Thyroid gland (tissue), 4 donors: ENCODE data around the gene ANO2. TPM values are rescaled to one million over a fixed set of nuclear protein-coding genes. Genes with fewer than 3 reads are reported as not detected.

Source experiments
- DNase-seq, 2 donors: peaks; one replicate each; pipeline ENCODE4 v3.0.0-alpha.2; 2019
- H3K27ac ChIP-seq, 3 donors: fragments of 200-600 bp; sonication (generic); 1 replicate in 2 of 3; 2 replicates in 1 of 3; pipeline ENCODE4 v1.5.1; 2016 to 2019; ENCODE audit warnings: mild to moderate bottlenecking in 1 of 3, moderate library complexity in 1 of 3
- H3K27me3 ChIP-seq: fragments of 200-600 bp; sonication (generic); one replicate; pipeline ENCODE4 v1.5.1; 2019
- H3K36me3 ChIP-seq, 2 donors: fragments of 200-600 bp; sonication (generic); one replicate each; pipeline ENCODE4 v1.5.1; 2016 to 2019
- H3K4me1 ChIP-seq, 2 donors: fragments of 200-600 bp; sonication (generic); one replicate each; pipeline ENCODE4 v1.5.1; 2017 to 2019
- H3K4me3 ChIP-seq, 3 donors: fragments of 200-600 bp; sonication (generic); replicated peaks in 1 of 3; 1 replicate in 2 of 3; 2 replicates in 1 of 3; pipeline ENCODE4 v1.5.1; 2016; ENCODE audit warnings: mild to moderate bottlenecking in 1 of 3
- H3K9me3 ChIP-seq: fragments of 200-600 bp; sonication (generic); one replicate; pipeline ENCODE4 v1.5.1; 2017
- POLR2A ChIP-seq, 2 donors: fragments of 450-650 bp; IDR thresholded peaks; one replicate each; pipeline ENCODE4 v1.6.1; 2017; ENCODE audit warnings: antibody characterized with exemption in 2 of 2, mild to moderate bottlenecking in 2 of 2, moderate library complexity in 1 of 2
- WGBS, 2 donors: methylation state at CpG; one replicate each; pipeline ENCODE4 v1.1.5; 2017; 5-methylcytosine and 5-hydroxymethylcytosine counted together
- intact Hi-C: fragments of 100-400 bp; cut with DNase I; formaldehyde crosslinking; loops from one replicate; pipeline ENCODE4 v1.15.1; 2023
- total RNA-seq, 4 donors: library from RNA; depleted of rRNA; stranded (reverse); fragments of >200 nt; gene quantifications; one replicate each; pipeline ENCODE4 v1.2.3, GENCODE V29; 2016
- TF ChIP-seq, protein P1 (sequence below), 6 experiments: fragments of 200-600 bp in 3 of 6; fragments of 450-650 bp in 3 of 6; sonication (generic) in 3 of 6; IDR thresholded peaks; one replicate each; pipeline ENCODE4 v1.5.1; 2016 to 2019; ENCODE audit warnings: antibody characterized with exemption in 6 of 6, mild to moderate bottlenecking in 2 of 6, inconsistent platforms in 1 of 6, moderate library complexity in 1 of 6

The ANO2 gene
- total RNA-seq, 4 donors from 2014 or later: 0.78 to 7.0 (median 2.2) TPM

DNA sequence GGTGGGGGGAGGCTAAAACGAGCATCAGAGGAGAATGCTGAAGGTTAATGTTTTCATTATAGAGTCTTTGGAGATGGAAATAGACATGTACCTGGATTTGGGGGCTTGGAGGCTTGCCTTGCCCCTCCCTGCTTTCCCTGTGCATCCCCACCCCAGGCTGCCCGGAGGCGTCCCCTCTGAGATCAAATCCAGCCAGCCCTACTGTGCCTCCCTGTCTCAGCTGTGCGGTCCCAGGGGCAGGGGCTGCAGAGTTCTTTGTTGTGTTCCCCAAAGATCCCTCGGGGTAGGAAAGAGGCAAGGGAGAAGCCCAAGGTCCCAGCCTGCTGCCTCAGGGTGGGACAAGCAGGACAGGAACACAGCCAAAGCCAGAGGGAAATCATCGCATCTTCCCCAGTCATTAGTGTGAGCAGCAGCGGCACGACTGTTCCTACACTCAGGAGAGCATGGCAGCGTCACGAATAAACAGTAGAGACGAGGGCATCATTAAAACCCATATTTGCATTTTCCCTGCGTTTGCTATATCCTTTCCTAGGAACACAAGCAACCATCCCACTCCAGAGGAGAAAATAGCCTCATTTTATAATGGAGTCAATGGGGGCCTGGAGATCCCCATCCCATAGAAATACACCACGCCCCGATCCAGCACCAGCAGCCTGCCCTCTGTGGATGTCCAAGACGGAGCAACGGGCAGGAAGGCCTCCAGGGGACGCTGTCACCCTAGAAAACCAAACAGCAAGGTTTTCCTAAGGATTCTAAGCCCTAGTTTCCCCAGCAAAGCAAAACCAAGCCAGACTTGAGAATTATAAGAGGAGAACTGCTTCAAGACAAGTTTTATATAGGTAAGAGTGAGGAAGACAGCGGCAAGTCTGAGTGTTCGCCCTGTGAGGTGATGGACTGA, 32.4 kb downstream of the ANO2 start:
- no peaks in the 10 kb centered on the region for H3K36me3 ChIP-seq
- H3K27ac ChIP-seq: no peak overlapping the region
- intact Hi-C loops: no loop called here
- no peaks in the 10 kb centered on the region for H3K9me3 ChIP-seq
- no peak for TF ChIP-seq POLR2A (IDR thresholded peaks at IDR 0.05)
- TF ChIP-seq, protein P1, sequence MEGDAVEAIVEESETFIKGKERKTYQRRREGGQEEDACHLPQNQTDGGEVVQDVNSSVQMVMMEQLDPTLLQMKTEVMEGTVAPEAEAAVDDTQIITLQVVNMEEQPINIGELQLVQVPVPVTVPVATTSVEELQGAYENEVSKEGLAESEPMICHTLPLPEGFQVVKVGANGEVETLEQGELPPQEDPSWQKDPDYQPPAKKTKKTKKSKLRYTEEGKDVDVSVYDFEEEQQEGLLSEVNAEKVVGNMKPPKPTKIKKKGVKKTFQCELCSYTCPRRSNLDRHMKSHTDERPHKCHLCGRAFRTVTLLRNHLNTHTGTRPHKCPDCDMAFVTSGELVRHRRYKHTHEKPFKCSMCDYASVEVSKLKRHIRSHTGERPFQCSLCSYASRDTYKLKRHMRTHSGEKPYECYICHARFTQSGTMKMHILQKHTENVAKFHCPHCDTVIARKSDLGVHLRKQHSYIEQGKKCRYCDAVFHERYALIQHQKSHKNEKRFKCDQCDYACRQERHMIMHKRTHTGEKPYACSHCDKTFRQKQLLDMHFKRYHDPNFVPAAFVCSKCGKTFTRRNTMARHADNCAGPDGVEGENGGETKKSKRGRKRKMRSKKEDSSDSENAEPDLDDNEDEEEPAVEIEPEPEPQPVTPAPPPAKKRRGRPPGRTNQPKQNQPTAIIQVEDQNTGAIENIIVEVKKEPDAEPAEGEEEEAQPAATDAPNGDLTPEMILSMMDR (IDR thresholded peaks at IDR 0.05): no peak
- H3K4me3 ChIP-seq: no peak overlapping the region
- no peaks in the 10 kb centered on the region for H3K27me3 ChIP-seq
- WGBS, 2 donors: 69 to 79% methylated on average over 19 of the region's 19 CpGs
- no peak for DNase-seq
- H3K4me1 ChIP-seq: no peaks in the 10 kb centered on the region

DNA sequence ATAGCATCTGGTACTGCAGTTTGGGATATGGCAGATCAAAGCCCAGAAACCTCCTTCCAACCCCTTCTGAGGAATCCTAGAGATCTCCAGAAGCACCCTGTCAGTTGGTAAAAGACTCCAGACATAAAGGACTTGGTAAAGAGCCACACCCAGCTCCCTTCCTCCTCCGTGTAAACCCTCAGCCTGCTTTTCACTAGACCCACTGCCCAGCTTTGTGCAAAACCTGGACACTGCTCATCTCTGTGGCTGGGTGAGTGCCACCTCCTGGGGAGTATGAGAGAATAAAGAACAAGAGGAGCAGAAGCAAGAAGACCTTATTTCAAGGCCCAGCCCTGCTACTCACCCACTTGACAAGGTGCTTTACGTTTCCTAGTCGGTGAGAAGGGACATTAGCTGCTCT, 33.0 kb downstream of the ANO2 start:
- 46 to 58% methylated on average over 3 of the region's 3 CpGs for WGBS, 2 donors
- Histone ChIP-seq H3K4me1 (no peaks in the 10 kb centered on the region), H3K4me3 (no peak overlapping the region), H3K27ac (no peak overlapping the region), H3K27me3 (no peaks in the 10 kb centered on the region), H3K36me3 (no peaks in the 10 kb centered on the region), H3K9me3 (no peaks in the 10 kb centered on the region)
- no peak for TF ChIP-seq POLR2A (IDR thresholded peaks at IDR 0.05)
- TF ChIP-seq, protein P1 (IDR thresholded peaks at IDR 0.05): no peak
- no peak for DNase-seq
- intact Hi-C loops: no loop called here

DNA sequence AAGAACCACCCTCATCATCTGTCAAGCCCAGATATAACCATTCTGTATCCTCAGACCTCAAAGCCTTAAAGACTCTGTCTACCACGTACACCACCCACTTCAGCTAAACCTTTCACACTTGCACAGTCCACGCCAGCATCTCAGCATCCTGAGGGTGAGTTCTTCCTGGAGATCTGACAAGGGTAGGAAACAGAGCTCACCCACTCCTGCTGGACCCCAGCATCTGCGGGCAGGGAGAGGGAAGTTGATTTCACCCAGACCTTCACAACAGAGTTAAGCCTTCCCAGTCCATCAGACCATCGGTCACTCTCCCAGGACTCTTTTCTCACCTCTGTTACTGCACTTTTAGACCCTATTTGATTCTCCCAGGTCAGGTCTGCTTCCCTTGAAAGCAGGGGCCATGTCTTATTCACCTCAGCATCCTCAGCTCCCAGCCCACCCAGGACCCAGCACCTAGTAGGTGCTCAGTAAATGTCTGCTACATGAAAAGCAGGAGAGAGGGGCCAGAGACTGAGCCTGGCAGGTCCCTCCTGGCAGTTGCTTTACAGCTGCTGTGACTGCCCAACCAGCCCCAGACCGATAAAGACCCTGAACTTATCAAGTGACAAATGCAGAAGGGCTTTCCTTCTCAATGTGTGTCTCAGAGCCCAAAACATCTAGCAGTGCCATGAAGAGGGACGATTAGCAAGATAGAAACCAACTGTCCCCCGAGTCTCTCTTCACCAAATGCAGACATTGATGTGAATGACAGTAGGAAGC, 34.1 kb downstream of the ANO2 start:
- Histone ChIP-seq H3K27me3 (no peaks in the 10 kb centered on the region), H3K4me3 (no peak overlapping the region), H3K9me3 (no peaks in the 10 kb centered on the region), H3K4me1 (no peaks in the 10 kb centered on the region), H3K27ac (no peak overlapping the region), H3K36me3 (no peaks in the 10 kb centered on the region)
- intact Hi-C loops: no loop called here
- TF ChIP-seq, protein P1 (IDR thresholded peaks at IDR 0.05): no peak
- no peak for TF ChIP-seq POLR2A (IDR thresholded peaks at IDR 0.05)
- 84 to 86% methylated on average over 7 of the region's 7 CpGs for WGBS, 2 donors
- DNase-seq: no peak

DNA sequence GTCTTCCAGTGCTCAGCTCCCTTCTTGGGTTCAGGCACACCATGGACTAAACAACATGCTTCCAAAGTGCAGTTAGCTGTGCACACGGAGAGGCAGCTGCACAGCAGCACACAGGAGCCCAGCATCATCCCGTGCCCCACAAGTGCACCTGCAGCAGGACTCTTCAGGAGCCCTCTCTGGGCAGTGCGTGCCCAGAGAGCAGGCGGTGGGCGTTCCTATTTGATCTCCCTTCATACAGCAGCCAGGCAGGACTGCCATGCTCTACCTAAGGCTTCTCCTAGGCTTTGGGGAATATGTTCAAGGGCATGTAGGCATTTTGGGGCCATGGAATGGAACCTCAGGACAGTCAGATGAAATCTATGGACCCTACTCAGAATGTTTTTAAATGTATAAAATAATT, 35.5 kb downstream of the ANO2 start:
- TF ChIP-seq POLR2A (IDR thresholded peaks at IDR 0.05): no peak
- TF ChIP-seq, protein P1 (IDR thresholded peaks at IDR 0.05): no peak
- Histone ChIP-seq H3K27ac (no peak overlapping the region), H3K36me3 (no peaks in the 10 kb centered on the region), H3K4me3 (no peak overlapping the region), H3K9me3 (no peaks in the 10 kb centered on the region), H3K4me1 (no peaks in the 10 kb centered on the region), H3K27me3 (no peaks in the 10 kb centered on the region)
- DNase-seq: no peak
- 62 to 88% methylated on average over 5 of the region's 5 CpGs for whole genome bisulfite sequencing, 2 donors
- intact Hi-C loops: no loop called here

DNA sequence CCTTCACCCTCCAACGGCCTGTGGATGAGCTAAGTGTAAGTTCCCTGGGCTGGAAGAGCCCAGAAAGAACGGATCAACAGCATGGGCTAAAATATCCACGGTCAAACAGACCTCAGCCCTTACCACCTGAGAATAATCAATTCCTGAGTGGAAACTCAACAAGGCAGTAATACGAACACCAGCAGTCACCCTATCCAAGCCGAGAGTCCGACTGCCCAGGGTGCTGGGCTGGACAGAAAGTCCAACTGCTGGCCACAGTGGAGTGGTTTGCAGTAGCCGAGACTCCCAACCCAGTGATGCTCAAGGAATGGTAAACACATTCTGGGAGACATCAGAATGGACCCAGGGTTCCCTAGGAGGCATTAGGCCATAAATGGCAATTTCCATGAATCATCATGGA, 36.8 kb downstream of the ANO2 start:
- 79 to 83% methylated on average over 5 to 7 of the region's 7 CpGs for WGBS, 2 donors
- TF ChIP-seq POLR2A (IDR thresholded peaks at IDR 0.05): no peak
- TF ChIP-seq, protein P1 (IDR thresholded peaks at IDR 0.05): no peak
- Histone ChIP-seq H3K4me3 (no peak overlapping the region), H3K9me3 (no peaks in the 10 kb centered on the region), H3K4me1 (no peaks in the 10 kb centered on the region), H3K36me3 (no peaks in the 10 kb centered on the region), H3K27ac (no peak overlapping the region), H3K27me3 (no peaks in the 10 kb centered on the region)
- DNase-seq: no peak
- intact Hi-C loops: no loop called here
